ENCODE results near the gene EXOC3. TPM values are rescaled to one million over a fixed set of nuclear protein-coding genes. Genes with fewer than 3 reads are reported as not detected.
A peak's percentile ranks its signal among the peaks of the same experiment; 100 is the strongest.

EXOC3 gene
- total and polyA plus RNA-seq, 4 donors: 34.8 to 61.0 (median 51.9) TPM

- WGBS, 2 donors: 74 to 75% methylated on average over 18 of the region's 18 CpGs
- Histone ChIP-seq H3K27me3 (ENCODE audit: control insufficient read depth in 3 of 3, insufficient read depth in 3 of 3, low read length in 2 of 3) (no peaks in the 10 kb centered on the region), H3K36me3 (ENCODE audit: control insufficient read depth in 4 of 4, insufficient read depth in 4 of 4, low read length in 4 of 4) (peaks cover 0 to 14% (median 0%) of the 10 kb centered on the region in 4 donors), H3K27ac (ENCODE audit: low read depth in 1 of 2, low read length in 1 of 2) (no peak overlapping the region), H3K9ac (ENCODE audit: insufficient read depth in 1 of 2, low read length in 2 of 2) (no peak overlapping the region), H3K4me3 (no peak overlapping the region), H3K9me3 (ENCODE audit: control insufficient read depth in 4 of 4, insufficient read depth in 3 of 4, low read length in 3 of 4) (no peaks in the 10 kb centered on the region), H3K4me1 (ENCODE audit: control insufficient read depth in 5 of 5, insufficient read depth in 5 of 5, low read length in 5 of 5) (peaks cover 0 to 36% (median 4%) of the 10 kb centered on the region in 5 donors)
- DNase-seq (no peak), ATAC-seq (ENCODE audit: insufficient read depth, low FRiP score) (no peak)
- TF ChIP-seq CTCF (IDR thresholded peaks at IDR 0.05; ENCODE audit: control extremely low read depth, extremely low read depth): no peak
Measured at GRCh38 chr5:432201-432927, 10.6 kb upstream of the EXOC3 start.

GRCh38 chr5:432928-433791 is 9.8 kb upstream of the EXOC3 start:
- H3K27me3 ChIP-seq (ENCODE audit: control insufficient read depth in 3 of 3, insufficient read depth in 3 of 3, low read length in 2 of 3): no peaks in the 10 kb centered on the region
- H3K4me3 ChIP-seq: no peak overlapping the region
- ATAC-seq (ENCODE audit: insufficient read depth, low FRiP score) (no peak), DNase-seq (peak; percentile 96 to 98 (median 98))
- no peaks in the 10 kb centered on the region for H3K9me3 ChIP-seq (ENCODE audit: control insufficient read depth in 4 of 4, insufficient read depth in 3 of 4, low read length in 3 of 4)
- H3K36me3 ChIP-seq (ENCODE audit: control insufficient read depth in 4 of 4, insufficient read depth in 4 of 4, low read length in 4 of 4): peaks cover 0 to 11% (median 0%) of the 10 kb centered on the region in 4 donors
- no peak overlapping the region for H3K9ac ChIP-seq (ENCODE audit: insufficient read depth in 1 of 2, low read length in 2 of 2)
- peaks cover 0 to 36% (median 4%) of the 10 kb centered on the region in 5 donors for H3K4me1 ChIP-seq (ENCODE audit: control insufficient read depth in 5 of 5, insufficient read depth in 5 of 5, low read length in 5 of 5)
- 75 to 79% methylated on average over 23 of the region's 23 CpGs for WGBS, 2 donors
- TF ChIP-seq CTCF (IDR thresholded peaks at IDR 0.05; ENCODE audit: control extremely low read depth, extremely low read depth): no peak
- H3K27ac ChIP-seq (ENCODE audit: low read depth in 1 of 2, low read length in 1 of 2): no peak overlapping the region

- 78 to 83% methylated on average over 16 of the region's 16 CpGs for WGBS, 2 donors
- Histone ChIP-seq H3K4me3 (no peak overlapping the region), H3K4me1 (ENCODE audit: control insufficient read depth in 5 of 5, insufficient read depth in 5 of 5, low read length in 5 of 5) (peaks cover 0 to 38% (median 4%) of the 10 kb centered on the region in 5 donors), H3K9ac (ENCODE audit: insufficient read depth in 1 of 2, low read length in 2 of 2) (no peak overlapping the region), H3K27ac (ENCODE audit: low read depth in 1 of 2, low read length in 1 of 2) (no peak overlapping the region), H3K9me3 (ENCODE audit: control insufficient read depth in 4 of 4, insufficient read depth in 3 of 4, low read length in 3 of 4) (no peaks in the 10 kb centered on the region), H3K36me3 (ENCODE audit: control insufficient read depth in 4 of 4, insufficient read depth in 4 of 4, low read length in 4 of 4) (peaks cover 0 to 9% (median 0%) of the 10 kb centered on the region in 4 donors), H3K27me3 (ENCODE audit: control insufficient read depth in 3 of 3, insufficient read depth in 3 of 3, low read length in 2 of 3) (no peaks in the 10 kb centered on the region)
- ATAC-seq (ENCODE audit: insufficient read depth, low FRiP score) (no peak), DNase-seq (peak in 1 of 3 donors; percentile 8)
- no peak for TF ChIP-seq CTCF (IDR thresholded peaks at IDR 0.05; ENCODE audit: control extremely low read depth, extremely low read depth)
Measured at GRCh38 chr5:433836-434235, 9.1 kb upstream of the EXOC3 start.

Measured in lung (tissue), 12 donors.